HL-60/S4 treated with phorbol 12-myristate 13-acetate at 8.2 ng/mL for 4 days and 3 days (cell line): Measurements from ENCODE around the gene ARL6IP6.

Experiments used
- in situ Hi-C: fragments of 300-500 bp; cut with MboI; formaldehyde crosslinking; loops from 2 replicates; pipeline ENCODE4 v1.15.0; 2022; ENCODE audit warnings: low sequenced_read_pairs

ARL6IP6 gene

GRCh38 chr2:152718076-152718908 lies at the start of gene ARL6IP6:
ARL6IP6 (plus strand) TSS chr2:152718620; CDS start chr2:152718625, 5 bp downstream.
- in situ Hi-C loops, result no loop called here

GRCh38 chr2:152674334-152674733 lies 44.1 kb upstream of the ARL6IP6 start:
- in situ Hi-C loops, result loop anchor here (25.0 kb wide), 1 partner anchor 1212 kb away; no protein-coding TSS in a partner anchor

- in situ Hi-C loops, result no loop called here
Observed at GRCh38 chr2:152676461-152676860, 42.0 kb upstream of the ARL6IP6 start.

GRCh38 chr2:152678808-152679207 lies 39.6 kb upstream of the ARL6IP6 start:
- in situ Hi-C loops, result no loop called here

GRCh38 chr2:152682663-152683062 lies 35.8 kb upstream of the ARL6IP6 start:
- in situ Hi-C loops, result no loop called here

GRCh38 chr2:152683400-152683799 lies 35.0 kb upstream of the ARL6IP6 start:
- in situ Hi-C loops, result no loop called here

- in situ Hi-C loops, result no loop called here
Observed at GRCh38 chr2:152686321-152686720, 32.1 kb upstream of the ARL6IP6 start.

- in situ Hi-C loops, result no loop called here
Observed at GRCh38 chr2:152693033-152693432, 25.4 kb upstream of the ARL6IP6 start.

GRCh38 chr2:152694161-152694661 lies 24.2 kb upstream of the ARL6IP6 start:
- in situ Hi-C loops, result no loop called here

- in situ Hi-C loops, result no loop called here
Observed at GRCh38 chr2:152695763-152696162, 22.7 kb upstream of the ARL6IP6 start.

GRCh38 chr2:152696476-152696875 lies 21.9 kb upstream of the ARL6IP6 start:
- in situ Hi-C loops, result no loop called here

- in situ Hi-C loops, result no loop called here
Observed at GRCh38 chr2:152701198-152701597, 17.2 kb upstream of the ARL6IP6 start.

GRCh38 chr2:152706477-152707021 lies 11.9 kb upstream of the ARL6IP6 start:
- in situ Hi-C loops, result no loop called here

- in situ Hi-C loops, result no loop called here
Observed at GRCh38 chr2:152708742-152709141, 9.7 kb upstream of the ARL6IP6 start.

- in situ Hi-C loops, result no loop called here
Observed at GRCh38 chr2:152710713-152711112, 7.7 kb upstream of the ARL6IP6 start.

- in situ Hi-C loops, result no loop called here
Observed at GRCh38 chr2:152715112-152715511, 3.3 kb upstream of the ARL6IP6 start.

- in situ Hi-C loops, result no loop called here
Observed at GRCh38 chr2:152715854-152716428, 2.5 kb upstream of the ARL6IP6 start.

- in situ Hi-C loops, result no loop called here
Observed at GRCh38 chr2:152716805-152717227, 1.6 kb upstream of the ARL6IP6 start.

GRCh38 chr2:152717228-152718075 lies 968 bp upstream of the ARL6IP6 start, which contains the start of gene PRPF40A:
PRPF40A (minus strand) TSS chr2:152717461; CDS start chr2:152717439, 22 bp downstream.
- in situ Hi-C loops, result no loop called here

- in situ Hi-C loops, result no loop called here
Observed at GRCh38 chr2:152718909-152719645, 657 bp downstream of the ARL6IP6 start.
